Spleen (tissue), 11 donors: ENCODE measurements around the gene LRRC8D. TPM values are rescaled to one million over a fixed set of nuclear protein-coding genes. Genes with fewer than 3 reads are reported as not detected.

Experiments used
- DNase-seq: peaks from one replicate; pipeline ENCODE4 v3.0.0-alpha.2; 2020
- H3K27ac ChIP-seq, 8 donors: fragments of 200-600 bp; sonication (generic) in 7 of 8; 1 replicate in 4 of 8; 2 replicates in 4 of 8; pipeline versions ENCODE4 v1.5.0 to v1.8.0; 2016 to 2021; ENCODE audit warnings: inconsistent platforms in 4 of 8, mild to moderate bottlenecking in 4 of 8, moderate library complexity in 1 of 8
- H3K27me3 ChIP-seq, 7 donors: fragments of 200-600 bp; sonication (generic) in 6 of 7; replicated peaks in 1 of 7; 1 replicate in 4 of 7; 2 replicates in 3 of 7; pipeline versions ENCODE4 v1.5.0 to v1.8.0; 2016 to 2021; ENCODE audit warnings: inconsistent platforms in 3 of 7, mild to moderate bottlenecking in 1 of 7
- H3K36me3 ChIP-seq, 6 donors: fragments of 200-600 bp; sonication (generic) in 5 of 6; 1 replicate in 4 of 6; 2 replicates in 2 of 6; pipeline versions ENCODE4 v1.5.0 to v1.8.0; 2016 to 2021; ENCODE audit warnings: inconsistent platforms in 2 of 6
- H3K4me1 ChIP-seq, 6 donors: fragments of 200-600 bp; sonication (generic) in 5 of 6; 1 replicate in 3 of 6; 2 replicates in 3 of 6; pipeline versions ENCODE4 v1.5.0 to v1.8.0; 2016 to 2021; ENCODE audit warnings: inconsistent platforms in 3 of 6
- H3K4me3 ChIP-seq, 8 donors: fragments of 200-600 bp; sonication (generic) in 7 of 8; 1 replicate in 4 of 8; 2 replicates in 4 of 8; pipeline versions ENCODE4 v1.5.0 to v1.8.0; 2016 to 2021; ENCODE audit warnings: inconsistent platforms in 4 of 8, mild to moderate bottlenecking in 4 of 8, moderate library complexity in 2 of 8
- H3K9me3 ChIP-seq, 8 donors: fragments of 200-600 bp; sonication (generic) in 7 of 8; 1 replicate in 4 of 8; 2 replicates in 4 of 8; pipeline versions ENCODE4 v1.5.0 to v1.8.0; 2016 to 2021; ENCODE audit warnings: inconsistent platforms in 4 of 8
- POLR2A ChIP-seq, 3 donors: fragments of 450-650 bp; IDR thresholded peaks; one replicate each; pipeline ENCODE4 v1.5.1; 2017; ENCODE audit warnings: antibody characterized with exemption in 3 of 3, mild to moderate bottlenecking in 1 of 3
- POLR2AphosphoS5 ChIP-seq, 3 donors: sonication (generic); formaldehyde crosslinking; IDR thresholded peaks; one replicate each; pipeline ENCODE4 v1.5.1; 2017; ENCODE audit warnings: antibody characterized with exemption in 3 of 3
- WGBS, 5 donors: extraction: QIAGEN DNeasy Blood & Tissue Kit in 3 of 5; methylation state at CpG; one replicate each; pipeline versions ENCODE4 v1.1.5 to v1.1.7; 2013 to 2018; 5-methylcytosine and 5-hydroxymethylcytosine counted together
- intact Hi-C: fragments of 100-400 bp; cut with DNase I; formaldehyde crosslinking; loops from one replicate; pipeline ENCODE4 v1.15.0; 2023; ENCODE audit warnings: low total_unique reads
- polyA plus RNA-seq, 3 donors: library from polyadenylated mRNA; stranded (reverse); fragments of 200-250 nt; gene quantifications; one replicate each; pipeline ENCODE4 v1.2.1, GENCODE V29; 2013
- total RNA-seq, 7 donors: library from RNA; depleted of rRNA in 3 of 7; stranded (reverse); fragments of >200 nt in 3 of 7; fragmentation: NEBNext Ultra II Directional in 4 of 7; extraction: Animal tissue kit (Norgen Biotek cat#: 25700) in 4 of 7; gene quantifications; one replicate each; pipeline versions ENCODE4 v1.1.0 to v1.2.1, GENCODE V29; 2016 to 2021
- TF ChIP-seq, protein P1 (sequence below), 11 experiments: fragments of 200-600 bp in 7 of 11; fragments of 450-650 bp in 4 of 11; sonication (generic) in 4 of 11; IDR thresholded peaks in 8 of 11; conservative IDR thresholded peaks in 3 of 11; 1 replicate in 7 of 11; 2 replicates in 4 of 11; pipeline versions ENCODE4 v1.4.0 to v1.8.0; 2016 to 2021; ENCODE audit warnings: antibody characterized with exemption in 11 of 11, inconsistent platforms in 4 of 11, mild to moderate bottlenecking in 1 of 11
- donor health status: healthy with polysubstance abuse.
- donor health status: DM: no; HTN: no; CAD: no; lungs with moderate emphysema.
- donor health status: DM: no; HTN: no; CAD: no.
- donor health status: Bipolar disorder and iron deficiency.
- donor health status: healthy.
- donor health status: DM: no; HTN: no; CAD: no.
- donor health status: DM: yes; HTN: yes; CAD: no.

The LRRC8D gene
- total and polyA plus RNA-seq, 10 donors: 12.8 to 42.0 (median 34.5) TPM

DNA sequence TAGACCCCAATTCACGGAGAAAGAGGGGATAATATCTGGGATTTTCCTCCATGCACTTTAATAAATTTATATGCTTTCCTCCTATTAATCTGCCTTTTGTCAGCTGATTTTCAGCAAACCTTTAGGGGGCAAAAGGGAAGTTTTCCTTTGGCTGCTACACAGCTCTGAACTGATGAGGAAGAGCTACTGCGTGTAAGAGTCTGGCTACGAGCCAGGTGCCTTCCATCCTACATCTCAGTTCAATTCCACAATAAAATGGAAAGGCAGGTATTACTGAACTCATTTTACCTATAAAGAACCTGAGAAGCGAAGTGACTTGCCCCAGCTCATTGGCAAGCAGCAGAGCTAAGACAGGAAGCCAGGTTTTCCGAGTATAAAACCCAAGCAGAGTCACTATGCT is 145.8 kb downstream of the LRRC8D start:
- no peak overlapping the region for H3K4me3 ChIP-seq
- no peaks in the 10 kb centered on the region for H3K27me3 ChIP-seq
- intact Hi-C loops: no loop called here
- H3K9me3 ChIP-seq: no peaks in the 10 kb centered on the region
- peaks cover 0 to 18% (median 8%) of the 10 kb centered on the region in 6 donors for H3K4me1 ChIP-seq
- no peak overlapping the region for H3K27ac ChIP-seq
- WGBS, 5 donors: 26 to 39% (median 36%) methylated on average over 5 of the region's 5 CpGs
- no peaks in the 10 kb centered on the region for H3K36me3 ChIP-seq
- DNase-seq: no peak
- no peak for TF ChIP-seq POLR2AphosphoS5 (IDR thresholded peaks at IDR 0.05)
- TF ChIP-seq POLR2A (IDR thresholded peaks at IDR 0.05): no peak
- TF ChIP-seq, protein P1, sequence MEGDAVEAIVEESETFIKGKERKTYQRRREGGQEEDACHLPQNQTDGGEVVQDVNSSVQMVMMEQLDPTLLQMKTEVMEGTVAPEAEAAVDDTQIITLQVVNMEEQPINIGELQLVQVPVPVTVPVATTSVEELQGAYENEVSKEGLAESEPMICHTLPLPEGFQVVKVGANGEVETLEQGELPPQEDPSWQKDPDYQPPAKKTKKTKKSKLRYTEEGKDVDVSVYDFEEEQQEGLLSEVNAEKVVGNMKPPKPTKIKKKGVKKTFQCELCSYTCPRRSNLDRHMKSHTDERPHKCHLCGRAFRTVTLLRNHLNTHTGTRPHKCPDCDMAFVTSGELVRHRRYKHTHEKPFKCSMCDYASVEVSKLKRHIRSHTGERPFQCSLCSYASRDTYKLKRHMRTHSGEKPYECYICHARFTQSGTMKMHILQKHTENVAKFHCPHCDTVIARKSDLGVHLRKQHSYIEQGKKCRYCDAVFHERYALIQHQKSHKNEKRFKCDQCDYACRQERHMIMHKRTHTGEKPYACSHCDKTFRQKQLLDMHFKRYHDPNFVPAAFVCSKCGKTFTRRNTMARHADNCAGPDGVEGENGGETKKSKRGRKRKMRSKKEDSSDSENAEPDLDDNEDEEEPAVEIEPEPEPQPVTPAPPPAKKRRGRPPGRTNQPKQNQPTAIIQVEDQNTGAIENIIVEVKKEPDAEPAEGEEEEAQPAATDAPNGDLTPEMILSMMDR (IDR thresholded peaks at IDR 0.05 in 8 of 11, conservative IDR thresholded peaks at IDR 0.05 in 3 of 11): no peak

DNA sequence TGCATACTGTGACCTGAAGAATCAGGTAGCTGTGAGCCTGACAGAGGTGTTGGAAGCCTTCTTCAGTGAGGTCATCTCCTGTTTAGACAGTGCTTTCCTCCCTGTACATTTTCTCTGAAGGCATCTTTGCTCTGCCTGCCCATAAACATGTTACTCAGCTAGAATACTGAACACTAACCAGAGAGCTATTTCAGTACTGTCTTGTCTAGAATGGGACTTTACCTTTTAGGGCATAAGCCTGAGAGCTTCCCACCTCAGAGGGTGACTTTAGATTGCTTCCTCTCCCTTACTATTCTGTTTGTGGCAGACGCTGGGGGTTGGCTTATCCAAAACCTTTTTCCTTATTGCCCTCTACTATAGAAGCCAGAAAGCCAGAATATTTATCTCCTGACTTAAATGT is 150.8 kb downstream of the LRRC8D start:
- no peak for DNase-seq
- intact Hi-C loops: no loop called here
- no peak overlapping the region for H3K27ac ChIP-seq
- 68 to 85% (median 77%) methylated on average over 1 of the region's 1 CpG for WGBS, 5 donors
- TF ChIP-seq, protein P1 (IDR thresholded peaks at IDR 0.05 in 8 of 11, conservative IDR thresholded peaks at IDR 0.05 in 3 of 11): no peak
- no peak for TF ChIP-seq POLR2AphosphoS5 (IDR thresholded peaks at IDR 0.05)
- no peak for TF ChIP-seq POLR2A (IDR thresholded peaks at IDR 0.05)
- H3K4me1 ChIP-seq: peaks cover 0 to 24% (median 2%) of the 10 kb centered on the region in 6 donors
- no peaks in the 10 kb centered on the region for H3K27me3 ChIP-seq
- H3K9me3 ChIP-seq: no peaks in the 10 kb centered on the region
- H3K4me3 ChIP-seq: no peak overlapping the region
- H3K36me3 ChIP-seq: no peaks in the 10 kb centered on the region

DNA sequence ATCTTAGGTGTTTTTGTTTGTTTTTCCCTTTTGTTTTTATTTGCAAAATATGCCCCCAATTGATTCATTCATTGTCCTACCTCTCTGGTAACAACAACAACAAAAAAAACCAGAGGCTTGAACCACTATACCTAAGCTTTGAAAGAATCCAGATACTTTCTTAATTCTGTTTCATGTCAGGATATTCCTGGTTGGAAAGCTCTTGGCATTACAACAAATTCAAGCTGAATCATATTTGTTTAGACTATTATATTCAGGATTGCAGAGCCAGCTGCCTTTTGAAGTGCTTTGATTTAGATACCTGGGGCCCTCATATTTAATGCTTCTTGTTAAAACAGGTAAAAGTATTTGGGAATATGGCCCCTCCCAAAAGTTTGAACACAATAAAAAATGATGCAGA is 151.2 kb downstream of the LRRC8D start:
- TF ChIP-seq POLR2A (IDR thresholded peaks at IDR 0.05) (no peak), POLR2AphosphoS5 (IDR thresholded peaks at IDR 0.05) (no peak)
- TF ChIP-seq, protein P1 (IDR thresholded peaks at IDR 0.05 in 8 of 11, conservative IDR thresholded peaks at IDR 0.05 in 3 of 11): no peak
- DNase-seq: no peak
- no peak overlapping the region for H3K27ac ChIP-seq
- peaks cover 0 to 19% (median 2%) of the 10 kb centered on the region in 6 donors for H3K4me1 ChIP-seq
- H3K4me3 ChIP-seq: no peak overlapping the region
- intact Hi-C loops: no loop called here
- H3K27me3 ChIP-seq: no peaks in the 10 kb centered on the region
- no peaks in the 10 kb centered on the region for H3K36me3 ChIP-seq
- no peaks in the 10 kb centered on the region for H3K9me3 ChIP-seq

DNA sequence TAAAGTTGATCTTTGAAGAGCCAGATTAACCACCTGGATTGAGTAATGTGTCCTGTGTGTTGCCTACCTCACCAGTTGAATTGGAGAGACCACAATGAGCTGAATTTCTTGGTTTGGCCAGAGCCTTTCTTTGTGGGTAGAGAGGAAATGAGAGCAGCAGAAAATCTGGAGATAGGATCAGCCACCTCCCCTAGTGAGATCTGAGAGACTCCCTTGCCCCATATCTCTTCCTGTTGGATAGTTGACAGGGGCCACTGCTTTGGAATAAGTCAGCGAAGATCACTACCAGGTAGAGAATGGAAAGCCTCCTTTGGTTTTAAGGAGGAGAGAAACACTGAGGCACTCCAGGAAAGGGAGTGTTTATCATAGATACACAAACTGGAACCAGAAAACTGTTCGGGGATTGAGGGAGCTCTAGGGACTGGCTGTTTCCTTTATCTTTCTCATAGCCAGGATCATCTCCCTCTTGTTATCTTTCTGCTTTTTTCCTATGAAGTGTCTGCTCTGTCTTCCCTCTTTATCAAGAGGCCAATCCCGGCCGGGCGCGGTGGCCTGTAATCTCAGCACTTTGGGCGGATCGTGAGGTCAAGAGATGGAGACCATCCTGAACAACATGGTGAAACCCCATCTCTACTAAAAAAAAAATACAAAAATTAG is 152.8 kb downstream of the LRRC8D start:
- H3K4me3 ChIP-seq: no peak overlapping the region
- H3K4me1 ChIP-seq: peaks cover 0 to 18% (median 2%) of the 10 kb centered on the region in 6 donors
- H3K27ac ChIP-seq: no peak overlapping the region
- intact Hi-C loops: no loop called here
- TF ChIP-seq POLR2A (IDR thresholded peaks at IDR 0.05) (no peak), POLR2AphosphoS5 (IDR thresholded peaks at IDR 0.05) (no peak)
- TF ChIP-seq, protein P1 (IDR thresholded peaks at IDR 0.05 in 8 of 11, conservative IDR thresholded peaks at IDR 0.05 in 3 of 11): no peak
- H3K36me3 ChIP-seq: no peaks in the 10 kb centered on the region
- DNase-seq: no peak
- H3K27me3 ChIP-seq: no peaks in the 10 kb centered on the region
- WGBS, 5 donors: 85 to 90% (median 88%) methylated on average over 8 of the region's 8 CpGs
- H3K9me3 ChIP-seq: no peaks in the 10 kb centered on the region
